Fibroblast of lung (primary cell): ENCODE results near the gene LRCOL1. TPM values are rescaled to one million over a fixed set of nuclear protein-coding genes. Genes with fewer than 3 reads are reported as not detected.

ENCODE experiments used
- DNase-seq, 2 donors: peaks; one replicate each; pipeline versions ENCODE4 v3.0.0 to v3.0.0-alpha.2; 2010; ENCODE audit warnings: low read depth in 2 of 2
- H2AFZ ChIP-seq: 2 replicates; pipeline ENCODE4 v1.5.1; 2012; ENCODE audit warnings: low read length, control low read depth, inconsistent platforms
- H3K27ac ChIP-seq: 2 replicates; pipeline ENCODE4 v1.5.1; 2011; ENCODE audit warnings: low read length, control low read depth; ENCODE audit not compliant: insufficient read depth
- H3K27me3 ChIP-seq: 2 replicates; pipeline ENCODE4 v1.5.1; 2011; ENCODE audit warnings: mild to moderate bottlenecking, low read length; ENCODE audit not compliant: control insufficient read depth, insufficient read depth
- H3K36me3 ChIP-seq: 2 replicates; pipeline ENCODE4 v1.5.1; 2011; ENCODE audit warnings: low read length; ENCODE audit not compliant: control insufficient read depth, insufficient read depth
- H3K4me1 ChIP-seq: 2 replicates; pipeline ENCODE4 v1.5.1; 2011; ENCODE audit warnings: low read length; ENCODE audit not compliant: control insufficient read depth, insufficient read depth; ENCODE audit errors: extremely low read depth
- H3K4me2 ChIP-seq: 2 replicates; pipeline ENCODE4 v1.5.1; 2011; ENCODE audit warnings: low read length, control low read depth; ENCODE audit not compliant: insufficient read depth; ENCODE audit errors: extremely low read depth
- H3K4me3 ChIP-seq, 4 experiments: fragments of 200-600 bp in 1 of 4; sonication (generic) in 1 of 4; replicated peaks in 1 of 4; 2 replicates each; pipeline ENCODE4 v1.5.1; 2011 to 2016; ENCODE audit warnings: low read length in 4 of 4, low read depth in 3 of 4, mild to moderate bottlenecking in 3 of 4, control low read depth in 2 of 4, inconsistent platforms in 1 of 4, mixed read lengths in 1 of 4; ENCODE audit not compliant: insufficient read depth in 1 of 4; ENCODE audit errors: control extremely low read depth in 1 of 4
- H3K79me2 ChIP-seq: 2 replicates; pipeline ENCODE4 v1.5.1; 2012; ENCODE audit warnings: mild to moderate bottlenecking, low read length, inconsistent platforms; ENCODE audit not compliant: control insufficient read depth, insufficient read depth
- H3K9ac ChIP-seq: 2 replicates; pipeline ENCODE4 v1.5.1; 2011; ENCODE audit warnings: mild to moderate bottlenecking, low read length, control low read depth; ENCODE audit not compliant: insufficient read depth
- H3K9me3 ChIP-seq: 2 replicates; pipeline ENCODE4 v1.5.1; 2012; ENCODE audit warnings: low read depth, low read length; ENCODE audit not compliant: control insufficient read depth, insufficient read depth
- H4K20me1 ChIP-seq: 2 replicates; pipeline ENCODE4 v1.5.1; 2011; ENCODE audit warnings: low read length; ENCODE audit not compliant: control insufficient read depth, insufficient read depth; ENCODE audit errors: extremely low read depth
- CTCF ChIP-seq, 2 donors: IDR thresholded peaks in 1 of 2; conservative IDR thresholded peaks in 1 of 2; 1 replicate in 1 of 2; 2 replicates in 1 of 2; pipeline ENCODE4 v1.5.1; 2011 to 2012; ENCODE audit warnings: low read length in 2 of 2, control low read depth in 1 of 2, inconsistent platforms in 1 of 2, low read depth in 1 of 2, mild to moderate bottlenecking in 1 of 2
- EZH2 ChIP-seq: IDR thresholded peaks from 2 replicates; pipeline ENCODE4 v1.5.1; 2012; ENCODE audit warnings: low read length, control low read depth, mild to moderate bottlenecking; ENCODE audit errors: missing control alignments
- polyA plus RNA-seq, 2 donors: library from polyadenylated mRNA; depleted of rRNA in 1 of 2; stranded (reverse) in 1 of 2; unstranded in 1 of 2; fragments of >200 nt; gene quantifications; 2 replicates each; pipeline ENCODE4 v1.2.1, GENCODE V29; 2011 to 2012; ENCODE audit warnings: missing spikeins in 1 of 2
- total RNA-seq: library from RNA; depleted of rRNA; stranded (reverse); fragments of >200 nt; gene quantifications from 2 replicates; pipeline ENCODE4 v1.2.1, GENCODE V29; 2014

LRCOL1 gene
- total and polyA plus RNA-seq, 2 donors (not counting 1 experiment from before 2014, with no cell fraction given): 0.17 TPM; not detected in 1

- no peak overlapping the region for H3K4me2 ChIP-seq
- no peaks in the 10 kb centered on the region for H3K4me1 ChIP-seq
- no peaks in the 10 kb centered on the region for H3K27me3 ChIP-seq
- H3K4me3 ChIP-seq: no peak overlapping the region
- H3K27ac ChIP-seq: no peak overlapping the region
- no peaks in the 10 kb centered on the region for H3K9me3 ChIP-seq
- no peak for DNase-seq
- no peak for TF ChIP-seq EZH2
- H3K36me3 ChIP-seq: peaks cover 15% of the 10 kb centered on the region
- H3K79me2 ChIP-seq: no peaks in the 10 kb centered on the region
- H4K20me1 ChIP-seq: no peaks in the 10 kb centered on the region
- H3K9ac ChIP-seq: no peak overlapping the region
- H2AFZ ChIP-seq: no peak overlapping the region
Measured at GRCh38 chr12:132641811-132642650, 31.6 kb upstream of the LRCOL1 start.

- Histone ChIP-seq H3K4me3 (no peak overlapping the region), H3K27ac (no peak overlapping the region), H3K27me3 (no peaks in the 10 kb centered on the region), H3K36me3 (peaks cover 15% of the 10 kb centered on the region), H3K9ac (no peak overlapping the region), H2AFZ (no peak overlapping the region), H3K4me2 (no peak overlapping the region), H4K20me1 (no peaks in the 10 kb centered on the region), H3K79me2 (no peaks in the 10 kb centered on the region), H3K9me3 (no peaks in the 10 kb centered on the region), H3K4me1 (no peaks in the 10 kb centered on the region)
- TF ChIP-seq CTCF (conservative IDR thresholded peaks at IDR 0.05 in 1 of 2, IDR thresholded peaks at IDR 0.05 in 1 of 2; ENCODE audit: low read depth in 1 of 2, low read length in 2 of 2) (no peak), EZH2 (no peak)
- DNase-seq: no peak
Measured at GRCh38 chr12:132640936-132641335, 30.6 kb upstream of the LRCOL1 start.

- Histone ChIP-seq H3K79me2 (no peaks in the 10 kb centered on the region), H3K9ac (no peak overlapping the region), H3K4me2 (no peak overlapping the region), H3K27ac (no peak overlapping the region), H2AFZ (no peak overlapping the region), H3K4me3 (no peak overlapping the region), H4K20me1 (no peaks in the 10 kb centered on the region), H3K27me3 (no peaks in the 10 kb centered on the region), H3K4me1 (no peaks in the 10 kb centered on the region), H3K36me3 (peaks cover 19% of the 10 kb centered on the region), H3K9me3 (no peaks in the 10 kb centered on the region)
- DNase-seq: no peak
- TF ChIP-seq EZH2 (no peak), CTCF (conservative IDR thresholded peaks at IDR 0.05 in 1 of 2, IDR thresholded peaks at IDR 0.05 in 1 of 2; ENCODE audit: low read depth in 1 of 2, low read length in 2 of 2) (no peak)
Measured at GRCh38 chr12:132639956-132640520, 29.7 kb upstream of the LRCOL1 start.
